HepG2 (cell line): ENCODE data around the gene AFF1. TPM values are rescaled to one million over a fixed set of nuclear protein-coding genes. Genes with fewer than 3 reads are reported as not detected.

Experiments used
- ATAC-seq: fragments of 200-7000 bp; cut with Tn5 transposase; 3 replicates; pipeline ENCODE4 v1.9.1; 2020; ENCODE audit warnings: mild to moderate bottlenecking, moderate library complexity
- BruUV-seq: library from RNA; stranded (reverse); fragments of 400-500 nt; replicated peaks from 2 replicates; lab custom pipeline; 2021; lab: Mats Ljungman, UMichigan
- CTCF ChIA-PET: fragments of 300-600 bp; formaldehyde crosslinking; extraction: SDS; loops from one replicate; lab custom pipeline; 2021; ENCODE audit warnings: low total read pairs, inconsistent platforms, low intra/inter-chr PET ratio; lab: Yijun Ruan, JAX
- POLR2A ChIA-PET: fragments of 350-600 bp; sonication (Branson Sonifier 250); formaldehyde crosslinking; loops from one replicate; lab custom pipeline; 2020; ENCODE audit warnings: antibody characterized with exemption, inconsistent platforms; lab: Yijun Ruan, JAX
- DNase-seq: peaks from one replicate; pipeline ENCODE4 v3.0.0-alpha.2; 2015; ENCODE audit warnings: low spot score
- FAIRE-seq: peaks from 3 replicates; lab custom pipeline; 2011; peaks lifted over from hg19 to GRCh38; lab: Jason Lieb, UNC
- H2AFZ ChIP-seq: one replicate; pipeline ENCODE4 v1.6.1; 2011; ENCODE audit warnings: low read length, inconsistent platforms
- H3K27ac ChIP-seq: fragments of 300-600 bp; 3 replicates; pipeline ENCODE4 v1.8.0; 2011; ENCODE audit warnings: mixed run types, mild to moderate bottlenecking, mixed read lengths, low read length, inconsistent platforms; ENCODE audit not compliant: insufficient read depth; ENCODE audit errors: extremely low read length
- H3K27me3 ChIP-seq, 2 experiments: fragments of 200-600 bp in 1 of 2; 2 replicates in 1 of 2; 3 replicates in 1 of 2; pipeline versions ENCODE4 v1.6.0 to v1.8.0; 2011; ENCODE audit warnings: low read length in 2 of 2, mild to moderate bottlenecking in 2 of 2, moderate library complexity in 2 of 2, inconsistent platforms in 1 of 2; ENCODE audit not compliant: insufficient read depth in 2 of 2, control insufficient read depth in 1 of 2
- H3K36me3 ChIP-seq, 2 experiments: fragments of 200-600 bp in 1 of 2; replicated peaks in 1 of 2; 2 replicates in 1 of 2; 3 replicates in 1 of 2; pipeline versions ENCODE4 v1.5.1 to v1.8.0; 2011; ENCODE audit warnings: low read length in 2 of 2, inconsistent platforms in 1 of 2; ENCODE audit not compliant: insufficient read depth in 2 of 2, control insufficient read depth in 1 of 2
- H3K4me1 ChIP-seq: 2 replicates; pipeline ENCODE4 v1.5.1; 2012; ENCODE audit warnings: low read length, inconsistent platforms; ENCODE audit not compliant: insufficient read depth
- H3K4me2 ChIP-seq: 2 replicates; pipeline ENCODE4 v1.6.0; 2011; ENCODE audit warnings: low read depth, low read length, inconsistent platforms
- H3K4me3 ChIP-seq, 3 experiments: fragments of 200-600 bp in 1 of 3; sonication (generic), shearing (Covaris generic) in 1 of 3; replicated peaks in 1 of 3; 2 replicates each; pipeline ENCODE4 v1.5.1; 2011 to 2016; ENCODE audit warnings: low read length in 3 of 3, inconsistent platforms in 2 of 3, low read depth in 2 of 3, mild to moderate bottlenecking in 2 of 3, control low read depth in 1 of 3, mixed read lengths in 1 of 3; ENCODE audit not compliant: insufficient read depth in 1 of 3
- H3K79me2 ChIP-seq: one replicate; pipeline ENCODE4 v1.6.1; 2011; ENCODE audit warnings: low read length, inconsistent platforms; ENCODE audit not compliant: insufficient read depth
- H3K9ac ChIP-seq: 2 replicates; pipeline ENCODE4 v1.6.0; 2011; ENCODE audit warnings: mild to moderate bottlenecking, low read depth, low read length, inconsistent platforms; ENCODE audit not compliant: insufficient read depth
- H3K9me3 ChIP-seq: 2 replicates; pipeline ENCODE4 v1.5.1; 2012; ENCODE audit warnings: mild to moderate bottlenecking, low read length
- H4K20me1 ChIP-seq: 2 replicates; pipeline ENCODE4 v1.6.0; 2011; ENCODE audit warnings: inconsistent platforms, mild to moderate bottlenecking, low read length, moderate library complexity; ENCODE audit not compliant: insufficient read depth
- FOSL2 ChIP-seq: sonication (generic); formaldehyde crosslinking; IDR thresholded peaks from 2 replicates; pipeline ENCODE4 v1.4.0; 2020; ENCODE audit warnings: missing genetic modification reagents
- KLF13 ChIP-seq: sonication (generic); formaldehyde crosslinking; IDR thresholded peaks from 2 replicates; pipeline ENCODE4 v1.4.0; 2020; ENCODE audit warnings: mild to moderate bottlenecking, missing genetic modification reagents
- NFE2L2 ChIP-seq: fragments of 150-350 bp; IDR thresholded peaks from 2 replicates; pipeline ENCODE4 v1.6.1; 2014; ENCODE audit warnings: low read length
- PLSCR1 ChIP-seq: sonication (generic); formaldehyde crosslinking; IDR thresholded peaks from 2 replicates; pipeline ENCODE4 v1.5.0; 2020; ENCODE audit warnings: missing genetic modification reagents, mild to moderate bottlenecking, borderline replicate concordance
- ZBTB37 ChIP-seq: sonication (generic); formaldehyde crosslinking; IDR thresholded peaks from 2 replicates; pipeline ENCODE4 v1.4.0; 2020; ENCODE audit warnings: mild to moderate bottlenecking, missing genetic modification reagents
- ZNF121 ChIP-seq: sonication (generic); formaldehyde crosslinking; IDR thresholded peaks from 2 replicates; pipeline ENCODE4 v1.5.0; 2020; ENCODE audit warnings: mild to moderate bottlenecking, missing genetic modification reagents
- WGBS: methylation state at CpG from one replicate; pipeline ENCODE4 v1.1.6; 2017; ENCODE audit warnings: low lambda C conversion rate; 5-methylcytosine and 5-hydroxymethylcytosine counted together
- in situ Hi-C: cut with HindIII; loops from 2 replicates; pipeline ENCODE4 v1.10.0; 2017; ENCODE audit warnings: low pct_unique_long_range_greater_than_20kb; ENCODE audit not compliant: extremely low pct_ligation_motif_present
- intact Hi-C: fragments of 100-400 bp; cut with micrococcal nuclease; formaldehyde crosslinking; loops from one replicate; pipeline ENCODE4 v1.10.0; 2022; ENCODE audit not compliant: unreplicated experiment
- polyA plus RNA-seq, 8 experiments: library from polyadenylated mRNA; depleted of rRNA in 3 of 8; stranded (reverse) in 7 of 8; unstranded in 1 of 8; fragments of >200 nt; fragmentation: Illumina TruSeq in 4 of 8; extraction: Trizol in 4 of 8; gene quantifications; 2 replicates each; pipeline versions ENCODE4 v1.2.1 to v1.2.3, GENCODE V29; 2011 to 2016; ENCODE audit warnings: low read depth in 4 of 8, missing spikeins in 1 of 8, mixed read lengths in 1 of 8; ENCODE audit not compliant: insufficient read depth in 1 of 8
- total RNA-seq, 5 experiments: library from RNA; depleted of rRNA; stranded (reverse); fragments of >200 nt; fragmentation: Illumina TruSeq; extraction: Trizol; gene quantifications; 2 replicates each; pipeline ENCODE4 v1.2.3, GENCODE V29; 2016; ENCODE audit warnings: low read depth in 1 of 5

Gene AFF1
- total and polyA plus RNA-seq, 2 of the 13 experiments (the other 11 are each of a cell fraction or from before 2014, with no cell fraction given): 15.5 to 15.9 TPM

DNA sequence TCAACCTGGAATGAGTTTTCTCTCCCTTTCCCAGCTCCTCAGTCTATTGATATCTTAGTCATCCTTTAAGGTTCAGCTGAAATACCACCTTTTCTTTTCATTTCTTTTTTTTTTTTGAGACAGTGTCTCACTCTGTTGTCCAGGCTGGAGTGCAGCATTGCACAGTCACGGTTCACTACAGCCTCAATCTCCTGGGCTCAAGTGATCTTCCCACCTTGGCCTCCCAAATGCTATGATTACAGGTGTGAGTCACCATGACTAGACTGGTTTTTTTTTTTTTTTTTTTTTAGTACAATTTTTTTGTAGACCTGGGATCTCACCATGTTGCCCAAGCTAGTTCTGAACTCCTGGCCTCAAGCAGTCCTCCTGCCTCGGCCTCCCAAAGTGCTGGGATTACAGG is 28.9 kb downstream of the AFF1 start:
- Histone ChIP-seq H3K27me3 (no peaks in the 10 kb centered on the region), H3K4me1 (peaks cover 50% of the 10 kb centered on the region), H3K4me3 (no peak overlapping the region), H3K36me3 (0 out of 5 replicates have a peak, but pooled peaks cover 0 to 3% of the 10 kb centered on the region in 2 experiments), H3K4me2 (no peak overlapping the region), H3K9ac (no peak overlapping the region), H3K9me3 (no peaks in the 10 kb centered on the region), H4K20me1 (no peaks in the 10 kb centered on the region), H2AFZ (no peak overlapping the region), H3K27ac (no peak overlapping the region), H3K79me2 (peaks cover 58% of the 10 kb centered on the region)
- no peak for DNase-seq
- no peak for FAIRE-seq
- in situ Hi-C loops (no loop called here), intact Hi-C loops (no loop called here)
- 98% methylated on average over 2 of the region's 2 CpGs for WGBS
- CTCF ChIA-PET: no interaction called here
- POLR2A ChIA-PET: no interaction called here
- no TSS peak for BruUV-seq
- TF ChIP-seq ZBTB37: no peak
- TF ChIP-seq KLF13: no peak
- TF ChIP-seq FOSL2 (CRISPR knock-in tag): peak; percentile 57
- TF ChIP-seq NFE2L2: 0 out of 2 replicates have a peak, but pooled peaks have one; percentile 39
- TF ChIP-seq ZNF121 (CRISPR knock-in tag): peak; percentile 50; the same call in 1 of the 2 replicates
- no peak for TF ChIP-seq PLSCR1 (CRISPR knock-in tag)
- ATAC-seq: no peak
